ENCODE data around the gene PLGRKT. TPM values are rescaled to one million over a fixed set of nuclear protein-coding genes. Genes with fewer than 3 reads are reported as not detected.
"Not testable (repeated sequence)": the region's sequence is repeated elsewhere in the genome, so short reads cannot be mapped to it uniquely, and the experiment has no call there.

PLGRKT gene
- total and polyA plus RNA-seq, 2 donors, result 24.1 TPM

DNA sequence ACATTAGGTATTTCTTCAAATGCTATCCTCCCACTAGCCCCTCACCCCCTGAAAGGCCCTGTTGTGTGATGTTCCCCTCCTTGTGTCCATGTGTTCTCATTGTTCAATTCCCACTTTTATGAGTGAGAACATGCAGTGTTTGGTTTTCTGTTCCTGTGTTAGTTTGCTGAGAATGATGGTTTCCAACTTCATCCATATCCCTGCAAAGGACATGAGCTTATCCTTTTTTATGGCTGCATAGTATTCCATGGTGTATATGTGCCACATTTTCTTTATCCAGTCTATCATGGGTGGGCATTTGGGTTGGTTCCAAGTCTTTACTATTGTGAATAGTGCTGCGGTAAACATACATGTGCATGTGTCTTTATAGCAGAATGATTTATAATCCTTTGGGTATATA is 121.3 kb downstream of the PLGRKT start:
- not testable (repeated sequence) for H3K4me1 ChIP-seq (ENCODE audit: insufficient read depth); DNase-seq (ENCODE audit: extremely low spot score); H3K36me3 ChIP-seq (ENCODE audit: insufficient read depth); H3K4me3 ChIP-seq (ENCODE audit: low read depth, low read length); H3K27ac ChIP-seq (ENCODE audit: low read depth)
- WGBS, result 94% methylated on average over 1 of the region's 1 CpG

DNA sequence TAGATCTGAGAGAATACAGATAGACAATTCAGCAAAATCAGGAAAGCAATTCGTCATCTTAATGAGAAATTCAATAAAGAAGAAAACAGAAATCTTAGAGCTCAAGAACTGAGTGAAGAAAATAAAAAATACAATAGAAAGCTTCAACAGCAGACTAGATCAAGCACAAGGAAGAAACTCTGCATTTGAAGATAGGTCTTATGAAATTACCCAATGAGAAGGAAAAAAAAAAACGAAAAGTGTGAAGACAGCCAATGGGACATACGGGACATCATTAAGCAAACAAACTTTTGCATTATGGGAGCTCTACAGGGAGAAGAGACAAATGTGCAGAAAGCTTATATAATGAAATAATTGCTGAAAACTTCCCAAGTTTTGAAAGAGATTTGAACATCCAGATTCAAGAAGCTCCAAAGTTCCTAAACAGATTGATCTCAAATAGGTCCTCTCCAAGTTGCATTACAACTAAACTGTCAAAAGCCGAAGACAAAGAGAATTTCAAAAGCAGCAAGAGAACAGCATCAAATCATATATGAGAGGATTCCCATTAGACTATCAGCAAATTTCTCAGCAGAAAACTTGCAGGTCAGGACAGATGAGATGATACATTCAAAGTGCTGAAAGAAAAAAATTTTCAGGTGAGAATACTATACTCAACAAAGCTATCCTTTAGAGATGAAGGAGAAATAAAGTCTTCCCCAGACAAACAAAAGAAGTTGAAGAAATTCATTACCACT is 122.4 kb downstream of the PLGRKT start:
- H3K4me1 ChIP-seq (ENCODE audit: insufficient read depth), result no peaks in the 10 kb centered on the region
- H3K36me3 ChIP-seq (ENCODE audit: insufficient read depth), result no peaks in the 10 kb centered on the region
- H3K27ac ChIP-seq (ENCODE audit: low read depth), result no peak overlapping the region
- no peak overlapping the region for H3K4me3 ChIP-seq (ENCODE audit: low read depth, low read length)
- WGBS, result 54% methylated on average over 4 of the region's 4 CpGs
- DNase-seq (ENCODE audit: extremely low spot score), result no peak

DNA sequence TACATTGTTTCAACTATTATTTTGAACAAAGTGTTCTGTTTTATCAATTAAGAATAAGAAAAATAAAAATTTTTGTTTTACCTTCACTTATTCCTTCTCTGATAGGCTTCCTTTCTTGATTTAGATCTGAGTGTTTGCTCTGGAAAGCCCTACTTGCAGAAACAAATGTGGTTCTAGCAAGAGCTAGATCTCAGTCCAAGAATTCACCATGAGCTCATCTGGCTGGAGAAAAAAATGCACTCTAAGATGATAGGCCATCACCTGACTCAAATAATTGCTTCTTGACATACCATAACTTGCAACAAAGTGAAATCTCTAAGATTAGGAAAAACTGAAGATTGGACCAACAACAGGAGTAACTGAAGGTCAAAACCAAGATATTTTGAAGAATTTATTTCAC is 126.9 kb downstream of the PLGRKT start:
- no peaks in the 10 kb centered on the region for H3K36me3 ChIP-seq (ENCODE audit: insufficient read depth)
- no peak for DNase-seq (ENCODE audit: extremely low spot score)
- H3K4me1 ChIP-seq (ENCODE audit: insufficient read depth), result no peaks in the 10 kb centered on the region
- no peak overlapping the region for H3K4me3 ChIP-seq (ENCODE audit: low read depth, low read length)
- H3K27ac ChIP-seq (ENCODE audit: low read depth), result no peak overlapping the region

Small RNA genes within 50 kb of the gene (small RNA-seq; reads per million reads assigned to genes)
- gene AL135786.1, result not detected
- not detected for gene HMGN2P31

Other genes starting within 250 kb of the PLGRKT start
- not detected for gene INSL4, start 206.5 kb downstream of the PLGRKT start, total RNA-seq
- not detected for gene INSL4, start 206.5 kb downstream of the PLGRKT start, polyA plus RNA-seq
- gene RLN2, start 133.2 kb downstream of the PLGRKT start, total RNA-seq, result not detected
- 0.25 TPM for gene RLN2, start 133.2 kb downstream of the PLGRKT start, polyA plus RNA-seq
- gene RLN1, start 98.0 kb downstream of the PLGRKT start, total RNA-seq, result 0.42 TPM
- not detected for gene RLN1, start 98.0 kb downstream of the PLGRKT start, polyA plus RNA-seq
- gene CD274, start 12.6 kb upstream of the PLGRKT start, total RNA-seq, result 2.4 TPM
- 1.2 TPM for gene CD274, start 12.6 kb upstream of the PLGRKT start, polyA plus RNA-seq
- gene PDCD1LG2, start 72.6 kb upstream of the PLGRKT start, total RNA-seq, result 0.95 TPM
- gene PDCD1LG2, start 72.6 kb upstream of the PLGRKT start, polyA plus RNA-seq, result 0.81 TPM
- 55.5 TPM for gene RIC1, start 191.2 kb upstream of the PLGRKT start, total RNA-seq
- 12.9 TPM for gene RIC1, start 191.2 kb upstream of the PLGRKT start, polyA plus RNA-seq